Heart left ventricle (tissue), 16 donors: ENCODE results near the gene PLCB4. TPM values are rescaled to one million over a fixed set of nuclear protein-coding genes. Genes with fewer than 3 reads are reported as not detected.
A peak's percentile ranks its signal among the peaks of the same experiment; 100 is the strongest.

Experiments used
- ATAC-seq, 4 donors: fragments of 200-7000 bp; cut with Tn5 transposase; one replicate each; pipeline ENCODE4 v1.9.1; 2020 to 2022; ENCODE audit warnings: moderate library complexity in 4 of 4, mild to moderate bottlenecking in 3 of 4, moderate number of reproducible peaks in 1 of 4
- DNase-seq, 5 donors: peaks; one replicate each; pipeline ENCODE4 v3.0.0-alpha.2; 2020
- H3K27ac ChIP-seq, 12 donors: fragments of 200-600 bp; sonication (generic) in 4 of 12; one replicate each; pipeline versions ENCODE4 v1.5.0 to v1.8.0; 2016 to 2022; ENCODE audit warnings: mild to moderate bottlenecking in 2 of 12
- H3K27me3 ChIP-seq, 9 donors: fragments of 200-600 bp; sonication (generic) in 2 of 9; one replicate each; pipeline versions ENCODE4 v1.5.1 to v1.8.0; 2016 to 2022; ENCODE audit warnings: mild to moderate bottlenecking in 3 of 9
- H3K36me3 ChIP-seq, 9 donors: fragments of 200-600 bp; sonication (generic) in 2 of 9; one replicate each; pipeline versions ENCODE4 v1.5.0 to v1.8.0; 2018 to 2022; ENCODE audit warnings: mild to moderate bottlenecking in 2 of 9
- H3K4me1 ChIP-seq, 12 donors: fragments of 200-600 bp; sonication (generic) in 4 of 12; one replicate each; pipeline versions ENCODE4 v1.5.0 to v1.8.0; 2016 to 2022; ENCODE audit warnings: mild to moderate bottlenecking in 3 of 12
- H3K4me3 ChIP-seq, 12 donors: fragments of 200-600 bp; sonication (generic) in 4 of 12; one replicate each; pipeline versions ENCODE4 v1.5.0 to v1.8.0; 2017 to 2022; ENCODE audit warnings: mild to moderate bottlenecking in 9 of 12, moderate library complexity in 4 of 12
- H3K9me3 ChIP-seq, 12 donors: fragments of 200-600 bp; sonication (generic) in 4 of 12; one replicate each; pipeline versions ENCODE4 v1.5.0 to v1.8.0; 2016 to 2022; ENCODE audit warnings: mild to moderate bottlenecking in 1 of 12
- CTCF ChIP-seq, 12 donors: fragments of 200-600 bp; sonication (generic) in 4 of 12; IDR thresholded peaks; one replicate each; pipeline versions ENCODE4 v1.5.0 to v1.8.0; 2018 to 2022; ENCODE audit warnings: antibody characterized with exemption in 12 of 12, mild to moderate bottlenecking in 5 of 12
- POLR2A ChIP-seq, 2 donors: fragments of 450-650 bp; IDR thresholded peaks; one replicate each; pipeline ENCODE4 v1.6.1; 2017; ENCODE audit warnings: antibody characterized with exemption in 2 of 2, mild to moderate bottlenecking in 2 of 2, moderate library complexity in 2 of 2
- WGBS, 4 donors: extraction: QIAGEN DNeasy Blood & Tissue Kit in 2 of 4; methylation state at CpG; one replicate each; pipeline versions ENCODE4 v1.1.5 to v1.1.7; 2013 to 2018; 5-methylcytosine and 5-hydroxymethylcytosine counted together
- intact Hi-C, 10 donors: fragments of 100-400 bp; cut with DNase I; formaldehyde crosslinking; loops; one replicate each; pipeline versions ENCODE4 v1.11.1 to v1.14.2; 2022
- polyA plus RNA-seq, 2 donors: library from polyadenylated mRNA; stranded (reverse); fragments of 200-250 nt; gene quantifications; one replicate each; pipeline ENCODE4 v1.2.3, GENCODE V29; 2013
- total RNA-seq, 9 donors: library from RNA; depleted of rRNA in 2 of 9; stranded (reverse); fragments of >200 nt in 2 of 9; fragmentation: NEBNext Ultra II Directional in 3 of 9; extraction: Animal tissue kit (Norgen Biotek cat#: 25700) in 3 of 9; gene quantifications; one replicate each; pipeline versions ENCODE4 v1.1.0 to v1.2.4, GENCODE V29; 2016 to 2023
- donor health status: ischemic (EF 13 %, LVEDD 7.1; RV severe dilation, severe dysfunction).
- donor health status: healthy with polysubstance abuse.
- donor health status: DM: no; HTN: yes; CAD: no.
- donor health status: DM: no; HTN: no; CAD: no.
- donor health status: ischemic (EF 25% LVEDD 6.9; RV normal size, moderate dysfunction).
- donor health status: ischemic (EF 25% LVEDD 5.7; RV mildly dilated, moderate dysfunction).
- donor health status: healthy.
- donor health status: DM: yes; HTN: yes; CAD: no.
- donor health status: ischemic (EF 35%, LVEDD 5.7; RV mildly dilated, moderate dysfunction).
- donor health status: nonischemic (EF 11% LVEDD 7.7; RV severe dilation, severe dysfunction).
- donor health status: DM: yes; HTN: yes; CAD: no.
- donor health status: PGD.
- donor health status: ischemic (EF 29% LVEDD 5.4; RV normal size, mild dysfunction).
- donor health status: nonischemic (EF 23%, LVEDD 6.1; RV moderate dilation, normal function).

Gene PLCB4
- total and polyA plus RNA-seq, 11 donors: 8.4 to 31.8 (median 18.5) TPM

GRCh38 chr20:9482180-9482579 lies 413.3 kb downstream of the PLCB4 start:
- TF ChIP-seq CTCF (IDR thresholded peaks at IDR 0.05) (no peak), POLR2A (IDR thresholded peaks at IDR 0.05) (no peak)
- Histone ChIP-seq H3K27ac (peak overlapping the region in 1 of 12 donors; percentile 65), H3K27me3 (no peaks in the 10 kb centered on the region), H3K4me3 (no peak overlapping the region), H3K4me1 (peaks cover 0 to 27% (median 0%) of the 10 kb centered on the region in 12 donors), H3K9me3 (no peaks in the 10 kb centered on the region), H3K36me3 (peaks cover 0 to 32% (median 7%) of the 10 kb centered on the region in 9 donors)
- ATAC-seq (no peak), DNase-seq (no peak)
- intact Hi-C loops: no loop called here
- WGBS, 4 donors: 82 to 96% (median 91%) methylated on average over 3 of the region's 3 CpGs

GRCh38 chr20:9483131-9483530 lies 414.2 kb downstream of the PLCB4 start:
- Histone ChIP-seq H3K9me3 (no peaks in the 10 kb centered on the region), H3K4me1 (peaks cover 0 to 27% (median 0%) of the 10 kb centered on the region in 12 donors), H3K27me3 (no peaks in the 10 kb centered on the region), H3K36me3 (peaks cover 0 to 23% (median 7%) of the 10 kb centered on the region in 9 donors), H3K4me3 (no peak overlapping the region), H3K27ac (no peak overlapping the region)
- intact Hi-C loops: no loop called here
- 69 to 82% (median 76%) methylated on average over 2 of the region's 2 CpGs for WGBS, 4 donors
- no peak for DNase-seq
- no peak for ATAC-seq
- TF ChIP-seq POLR2A (IDR thresholded peaks at IDR 0.05): no peak
- TF ChIP-seq CTCF (IDR thresholded peaks at IDR 0.05): no peak

GRCh38 chr20:9485614-9486340 lies 416.9 kb downstream of the PLCB4 start:
- ATAC-seq: peak in 2 of 4 donors; percentile 50 to 52

More at GRCh38 chr20:9485614-9486340, 416.9 kb downstream of the PLCB4 start:
- H3K4me1 ChIP-seq: peaks cover 0 to 27% (median 0%) of the 10 kb centered on the region in 12 donors
- WGBS, 4 donors: 58 to 71% (median 63%) methylated on average over 9 of the region's 9 CpGs
- intact Hi-C loops: no loop called here
- TF ChIP-seq POLR2A (IDR thresholded peaks at IDR 0.05) (no peak), CTCF (IDR thresholded peaks at IDR 0.05) (no peak)
- H3K27ac ChIP-seq: no peak overlapping the region
- no peaks in the 10 kb centered on the region for H3K9me3 ChIP-seq
- DNase-seq: no peak
- H3K4me3 ChIP-seq: no peak overlapping the region
- no peaks in the 10 kb centered on the region for H3K27me3 ChIP-seq
- no peaks in the 10 kb centered on the region for H3K36me3 ChIP-seq
